IMR-90 (cell line): ENCODE results near the gene RAB11FIP3. TPM values are rescaled to one million over a fixed set of nuclear protein-coding genes. Genes with fewer than 3 reads are reported as not detected.

ENCODE experiments used
- ATAC-seq: fragments of 200-7000 bp; cut with Tn5 transposase; 2 replicates; pipeline ENCODE4 v1.9.1; 2020; ENCODE audit warnings: low read depth, mild to moderate bottlenecking, moderate library complexity
- BruUV-seq: library from RNA; stranded (reverse); fragments of 400-500 nt; replicated peaks from 2 replicates; lab custom pipeline; 2021; lab: Mats Ljungman, UMichigan
- CTCF ChIA-PET: fragments of 300-600 bp; formaldehyde crosslinking; extraction: SDS; loops from one replicate; lab custom pipeline; 2021; ENCODE audit warnings: antibody characterized with exemption; lab: Yijun Ruan, JAX
- POLR2A ChIA-PET: fragments of 300-600 bp; sonication (Branson Sonifier 250); formaldehyde crosslinking; loops from one replicate; lab custom pipeline; 2022; ENCODE audit warnings: antibody characterized with exemption; ENCODE audit not compliant: unreplicated experiment; lab: Charles Lee
- DNase-seq: peaks from one replicate; pipeline ENCODE4 v3.0.0; 2013
- H2AFZ ChIP-seq: replicated peaks from 2 replicates; pipeline ENCODE3; 2013; ENCODE audit warnings: low read length, mild to moderate bottlenecking; ENCODE audit not compliant: poor library complexity
- H2AK5ac ChIP-seq: 2 replicates; pipeline ENCODE4 v1.6.1; 2013; ENCODE audit warnings: low read depth, low read length, inconsistent platforms
- H2AK9ac ChIP-seq: replicated peaks from 2 replicates; pipeline ENCODE3; 2013; ENCODE audit warnings: mild to moderate bottlenecking, low read depth, low read length, moderate library complexity; ENCODE audit not compliant: poor library complexity
- H2BK120ac ChIP-seq: 2 replicates; pipeline ENCODE4 v1.6.1; 2013; ENCODE audit warnings: low read depth, low read length, inconsistent platforms
- H2BK15ac ChIP-seq: 3 replicates; pipeline ENCODE4 v1.6.1; 2013; ENCODE audit warnings: low read depth, low read length, inconsistent platforms
- H2BK20ac ChIP-seq: 2 replicates; pipeline ENCODE4 v1.6.1; 2013; ENCODE audit warnings: low read depth, mild to moderate bottlenecking, inconsistent platforms, low read length, moderate library complexity
- H2BK5ac ChIP-seq: 2 replicates; pipeline ENCODE4 v1.6.1; 2013; ENCODE audit warnings: mild to moderate bottlenecking, low read depth, low read length, inconsistent platforms; ENCODE audit not compliant: poor library complexity, severe bottlenecking
- H3K14ac ChIP-seq: replicated peaks from 2 replicates; pipeline ENCODE4 v1.6.1; 2013; ENCODE audit warnings: low read depth, low read length, inconsistent platforms
- H3K18ac ChIP-seq: 2 replicates; pipeline ENCODE4 v1.6.1; 2013; ENCODE audit warnings: low read depth, low read length, control low read depth
- H3K23ac ChIP-seq: 2 replicates; pipeline ENCODE4 v1.6.1; 2013; ENCODE audit warnings: low read depth, low read length, inconsistent platforms
- H3K27ac ChIP-seq: 2 replicates; pipeline ENCODE4 v1.5.1; 2013; ENCODE audit warnings: mild to moderate bottlenecking, control low read depth, low read length; ENCODE audit not compliant: insufficient read depth
- H3K27me3 ChIP-seq: 2 replicates; pipeline ENCODE4 v1.6.1; 2013; ENCODE audit warnings: low read length; ENCODE audit not compliant: control insufficient read depth, insufficient read depth
- H3K36me3 ChIP-seq: 2 replicates; pipeline ENCODE4 v1.6.1; 2013; ENCODE audit warnings: low read length, mixed read lengths; ENCODE audit not compliant: control insufficient read depth, insufficient read depth
- H3K4ac ChIP-seq: 2 replicates; pipeline ENCODE4 v1.6.1; 2013; ENCODE audit warnings: low read depth, low read length, inconsistent platforms
- H3K4me1 ChIP-seq: 2 replicates; pipeline ENCODE4 v1.6.1; 2013; ENCODE audit warnings: low read length, mixed read lengths; ENCODE audit not compliant: control insufficient read depth, insufficient read depth
- H3K4me2 ChIP-seq: 2 replicates; pipeline ENCODE4 v1.6.1; 2013; ENCODE audit warnings: low read depth, mild to moderate bottlenecking, control low read depth, low read length, moderate library complexity
- H3K4me3 ChIP-seq: 2 replicates; pipeline ENCODE4 v1.5.1; 2013; ENCODE audit warnings: low read depth, mild to moderate bottlenecking, control low read depth, low read length, moderate library complexity; ENCODE audit not compliant: insufficient read depth
- H3K56ac ChIP-seq: 2 replicates; pipeline ENCODE4 v1.6.1; 2013; ENCODE audit warnings: low read length, inconsistent platforms; ENCODE audit not compliant: insufficient read depth; ENCODE audit errors: extremely low read depth
- H3K79me1 ChIP-seq, 2 experiments: 2 replicates each; pipeline ENCODE4 v1.6.1; 2013; ENCODE audit warnings: low read length in 2 of 2, inconsistent platforms in 1 of 2, low read depth in 1 of 2
- H3K9ac ChIP-seq: 2 replicates; pipeline ENCODE4 v1.6.1; 2013; ENCODE audit warnings: low read depth, low read length, control low read depth
- H3K9me1 ChIP-seq: 2 replicates; pipeline ENCODE4 v1.6.1; 2013; ENCODE audit warnings: low read length, inconsistent platforms; ENCODE audit not compliant: insufficient read depth
- H3K9me3 ChIP-seq: 2 replicates; pipeline ENCODE4 v1.6.1; 2013; ENCODE audit warnings: low read length; ENCODE audit not compliant: control insufficient read depth, insufficient read depth
- H4K20me1 ChIP-seq: 2 replicates; pipeline ENCODE4 v1.6.1; 2013; ENCODE audit warnings: low read length, inconsistent platforms; ENCODE audit not compliant: insufficient read depth
- H4K5ac ChIP-seq: 2 replicates; pipeline ENCODE4 v1.6.1; 2013; ENCODE audit warnings: mild to moderate bottlenecking, low read depth, low read length, control low read depth
- H4K8ac ChIP-seq, 2 experiments: 2 replicates each; pipeline ENCODE4 v1.6.1; 2013; ENCODE audit warnings: low read depth in 2 of 2, low read length in 2 of 2, control low read depth in 1 of 2, inconsistent platforms in 1 of 2
- H4K91ac ChIP-seq: 2 replicates; pipeline ENCODE4 v1.6.1; 2013; ENCODE audit warnings: low read depth, low read length, inconsistent platforms; ENCODE audit not compliant: insufficient read depth
- CEBPB ChIP-seq: IDR thresholded peaks from 2 replicates; pipeline ENCODE4 v1.6.1; 2012; ENCODE audit warnings: low read depth, low read length, improper control_type of control experiment
- CHD1 ChIP-seq: IDR thresholded peaks from 2 replicates; pipeline ENCODE4 v1.6.1; 2012; ENCODE audit warnings: low read depth, low read length, improper control_type of control experiment
- CTCF ChIP-seq: conservative IDR thresholded peaks from 2 replicates; pipeline ENCODE4 v1.5.1; 2012; ENCODE audit warnings: mild to moderate bottlenecking, low read depth, low read length, improper control_type of control experiment
- MAFK ChIP-seq: IDR thresholded peaks from 2 replicates; pipeline ENCODE4 v1.6.1; 2012; ENCODE audit warnings: low read depth, low read length, improper control_type of control experiment
- MAZ ChIP-seq: IDR thresholded peaks from 2 replicates; pipeline ENCODE4 v1.6.1; 2012; ENCODE audit warnings: low read depth, mild to moderate bottlenecking, low read length, improper control_type of control experiment, moderate library complexity, borderline replicate concordance
- MXI1 ChIP-seq: IDR thresholded peaks from 2 replicates; pipeline ENCODE4 v1.6.1; 2012; ENCODE audit warnings: low read depth, mild to moderate bottlenecking, low read length, moderate library complexity, borderline replicate concordance
- NFE2L2 ChIP-seq: fragments of 150-350 bp; IDR thresholded peaks from 2 replicates; pipeline ENCODE4 v1.6.1; 2016; ENCODE audit warnings: low read depth, mild to moderate bottlenecking, low read length
- POLR2A ChIP-seq: IDR thresholded peaks from 2 replicates; pipeline ENCODE4 v1.6.1; 2012; ENCODE audit warnings: mild to moderate bottlenecking, low read depth, low read length
- RAD21 ChIP-seq: IDR thresholded peaks from 2 replicates; pipeline ENCODE4 v1.6.1; 2012; ENCODE audit warnings: low read length, improper control_type of control experiment
- RCOR1 ChIP-seq: IDR thresholded peaks from 2 replicates; pipeline ENCODE4 v1.6.1; 2012; ENCODE audit warnings: mild to moderate bottlenecking, low read length, improper control_type of control experiment; ENCODE audit not compliant: insufficient replicate concordance
- RFX5 ChIP-seq: IDR thresholded peaks from 2 replicates; pipeline ENCODE4 v1.8.0; 2012; ENCODE audit warnings: low read depth, mild to moderate bottlenecking, low read length, moderate library complexity
- SMC3 ChIP-seq: fragments of 150-350 bp; IDR thresholded peaks from 2 replicates; pipeline ENCODE4 v1.6.1; 2016; ENCODE audit warnings: low read depth, mild to moderate bottlenecking, antibody characterized with exemption, low read length, moderate library complexity
- WGBS, 2 experiments: methylation state at CpG; one replicate each; pipeline versions ENCODE4 v1.1.5 to v1.1.7; 2013; ENCODE audit warnings: missing lambda C conversion rate in 2 of 2; ENCODE audit not compliant: insufficient read length in 1 of 2; ENCODE audit errors: extremely low coverage in 2 of 2; 5-methylcytosine and 5-hydroxymethylcytosine counted together
- dilution Hi-C: fragments of 300-500 bp; cut with HindIII; formaldehyde crosslinking; loops from one replicate; pipeline ENCODE4 v1.14.3; 2018; ENCODE audit warnings: low sequenced_read_pairs; ENCODE audit not compliant: unreplicated experiment
- in situ Hi-C: fragments of 300-500 bp; cut with MboI; formaldehyde crosslinking; loops from 3 replicates; pipeline ENCODE4 v1.14.3; 2019; ENCODE audit warnings: low sequenced_read_pairs, inconsistent platforms, mixed read lengths
- intact Hi-C: fragments of 100-400 bp; cut with micrococcal nuclease; formaldehyde crosslinking; loops from 2 replicates; pipeline ENCODE4 v1.10.0; 2022
- polyA plus RNA-seq, 3 experiments: library from polyadenylated mRNA; depleted of rRNA; stranded (reverse); fragments of >200 nt; gene quantifications; 2 replicates each; pipeline ENCODE4 v1.2.3, GENCODE V29; 2012; ENCODE audit warnings: low replicate concordance in 1 of 3
- total RNA-seq: library from RNA; depleted of rRNA; stranded (reverse); fragments of >200 nt; gene quantifications from 2 replicates; pipeline ENCODE4 v1.2.3, GENCODE V29; 2012

The RAB11FIP3 gene
- total and polyA plus RNA-seq, 2 of the 4 experiments (the other 2 are of a cell fraction) = 7.5 to 22.5 TPM

GRCh38 chr16:491220-491919 lies 65.9 kb downstream of the RAB11FIP3 start (continued):
- TF ChIP-seq RAD21 = no peak

- 91% methylated on average over 16 of the region's 30 CpGs; no CpG with 5 or more reads in 1 of the 2 experiments for WGBS, 2 experiments
- CTCF ChIA-PET = no interaction called here
- Histone ChIP-seq H2BK15ac (no peak overlapping the region), H3K14ac (no peak overlapping the region), H3K36me3 (peaks cover 25% of the 10 kb centered on the region), H3K4me3 (no peak overlapping the region), H4K91ac (no peak overlapping the region), H2BK20ac (no peak overlapping the region), H3K4me1 (no peaks in the 10 kb centered on the region; the same call in 1 of the 2 replicates), H3K79me1 (0 out of 4 replicates have a peak, but pooled peaks cover 0 to 6% of the 10 kb centered on the region in 2 experiments), H2AK9ac (no peak overlapping the region), H3K4me2 (no peak overlapping the region), H2AK5ac (no peak overlapping the region), H2BK120ac (no peak overlapping the region), H3K9ac (no peak overlapping the region), H3K27ac (no peak overlapping the region), H3K9me1 (no peaks in the 10 kb centered on the region), H3K4ac (no peak overlapping the region), H4K20me1 (no peaks in the 10 kb centered on the region), H4K8ac (no peak overlapping the region), H3K27me3 (no peaks in the 10 kb centered on the region), H3K18ac (no peak overlapping the region), H3K23ac (no peak overlapping the region), H3K56ac (no peak overlapping the region), H2AFZ (no peak overlapping the region), H2BK5ac (no peak overlapping the region), H4K5ac (no peak overlapping the region), H3K9me3 (no peaks in the 10 kb centered on the region)
- POLR2A ChIA-PET = no interaction called here
- intact Hi-C loops (no loop called here), dilution Hi-C loops (no loop called here), in situ Hi-C loops (no loop called here)
- BruUV-seq = no TSS peak
- TF ChIP-seq SMC3 (no peak), MAZ (no peak), CTCF (no peak), NFE2L2 (no peak), RFX5 (no peak), POLR2A (no peak), MAFK (no peak), CHD1 (no peak), RCOR1 (no peak), MXI1 (no peak), CEBPB (no peak)
- no peak for DNase-seq
- ATAC-seq = no peak
These were observed 66.9 kb downstream of the RAB11FIP3 start for GRCh38 chr16:492211-492875.
